ENCODE data around the gene DHRS3.
"Not testable (repeated sequence)": the region's sequence is repeated elsewhere in the genome, so short reads cannot be mapped to it uniquely, and the experiment has no call there.

The DHRS3 gene

GRCh38 chr1:12654004-12654567, 36.1 kb upstream of the DHRS3 start:
- no peak overlapping the region for H3K4me3 ChIP-seq (ENCODE audit: low read length)
- no peak overlapping the region for H3K9ac ChIP-seq (ENCODE audit: low read length)
- H3K36me3 ChIP-seq (ENCODE audit: control insufficient read depth, insufficient read depth, low read length, severe bottlenecking) = no peaks in the 10 kb centered on the region
- peak; percentile 33 for DNase-seq (ENCODE audit: low read depth)
- peaks cover 10% of the 10 kb centered on the region for H3K27me3 ChIP-seq (replicated peaks; ENCODE audit: control insufficient read depth, insufficient read depth, low read length)
- peaks cover 2% of the 10 kb centered on the region for H3K4me1 ChIP-seq (ENCODE audit: control insufficient read depth, insufficient read depth, low read length)
- H3K9me3 ChIP-seq (ENCODE audit: control insufficient read depth, low read length) = no peaks in the 10 kb centered on the region

- H3K9me3 ChIP-seq (ENCODE audit: control insufficient read depth, low read length) = no peaks in the 10 kb centered on the region
- H3K4me3 ChIP-seq (ENCODE audit: low read length) = no peak overlapping the region
- no peaks in the 10 kb centered on the region for H3K36me3 ChIP-seq (ENCODE audit: control insufficient read depth, insufficient read depth, low read length, severe bottlenecking)
- peak; percentile 79 for DNase-seq (ENCODE audit: low read depth)
- H3K27me3 ChIP-seq (replicated peaks; ENCODE audit: control insufficient read depth, insufficient read depth, low read length) = peaks cover 29% of the 10 kb centered on the region
- H3K9ac ChIP-seq (ENCODE audit: low read length) = no peak overlapping the region
- peaks cover 2% of the 10 kb centered on the region for H3K4me1 ChIP-seq (ENCODE audit: control insufficient read depth, insufficient read depth, low read length)
These were observed 32.0 kb upstream of the DHRS3 start for GRCh38 chr1:12649971-12650421.

GRCh38 chr1:12648741-12649140, 30.7 kb upstream of the DHRS3 start:
- Histone ChIP-seq H3K4me1 (ENCODE audit: control insufficient read depth, insufficient read depth, low read length) (peaks cover 2% of the 10 kb centered on the region), H3K36me3 (ENCODE audit: control insufficient read depth, insufficient read depth, low read length, severe bottlenecking) (no peaks in the 10 kb centered on the region), H3K27me3 (replicated peaks; ENCODE audit: control insufficient read depth, insufficient read depth, low read length) (peaks cover 40% of the 10 kb centered on the region), H3K4me3 (ENCODE audit: low read length) (no peak overlapping the region), H3K9me3 (ENCODE audit: control insufficient read depth, low read length) (no peaks in the 10 kb centered on the region), H3K9ac (ENCODE audit: low read length) (no peak overlapping the region)
- no peak for DNase-seq (ENCODE audit: low read depth)

GRCh38 chr1:12645401-12645800, 27.4 kb upstream of the DHRS3 start:
- peaks cover 11% of the 10 kb centered on the region for H3K9me3 ChIP-seq (ENCODE audit: control insufficient read depth, low read length)
- peaks cover 36% of the 10 kb centered on the region for H3K27me3 ChIP-seq (replicated peaks; ENCODE audit: control insufficient read depth, insufficient read depth, low read length)
- DNase-seq (ENCODE audit: low read depth); H3K36me3 ChIP-seq (ENCODE audit: control insufficient read depth, insufficient read depth, low read length, severe bottlenecking); H3K4me1 ChIP-seq (ENCODE audit: control insufficient read depth, insufficient read depth, low read length); H3K4me3 ChIP-seq (ENCODE audit: low read length); H3K9ac ChIP-seq (ENCODE audit: low read length): not testable (repeated sequence)

GRCh38 chr1:12644829-12645228, 26.8 kb upstream of the DHRS3 start:
- no peaks in the 10 kb centered on the region for H3K36me3 ChIP-seq (ENCODE audit: control insufficient read depth, insufficient read depth, low read length, severe bottlenecking)

GRCh38 chr1:12644237-12644636, 26.2 kb upstream of the DHRS3 start:
- H3K27me3 ChIP-seq (replicated peaks; ENCODE audit: control insufficient read depth, insufficient read depth, low read length) = peaks cover 36% of the 10 kb centered on the region
- no peaks in the 10 kb centered on the region for H3K36me3 ChIP-seq (ENCODE audit: control insufficient read depth, insufficient read depth, low read length, severe bottlenecking)
- no peak overlapping the region for H3K9ac ChIP-seq (ENCODE audit: low read length)
- peaks cover 22% of the 10 kb centered on the region for H3K9me3 ChIP-seq (ENCODE audit: control insufficient read depth, low read length)
- no peak for DNase-seq (ENCODE audit: low read depth)
- no peak overlapping the region for H3K4me3 ChIP-seq (ENCODE audit: low read length)
- H3K4me1 ChIP-seq (ENCODE audit: control insufficient read depth, insufficient read depth, low read length) = no peaks in the 10 kb centered on the region

More at GRCh38 chr1:12644829-12645228, 26.8 kb upstream of the DHRS3 start:
- H3K4me3 ChIP-seq (ENCODE audit: low read length) = no peak overlapping the region
- no peak for DNase-seq (ENCODE audit: low read depth)
- no peaks in the 10 kb centered on the region for H3K4me1 ChIP-seq (ENCODE audit: control insufficient read depth, insufficient read depth, low read length)
- peaks cover 17% of the 10 kb centered on the region for H3K9me3 ChIP-seq (ENCODE audit: control insufficient read depth, low read length)
- peaks cover 36% of the 10 kb centered on the region for H3K27me3 ChIP-seq (replicated peaks; ENCODE audit: control insufficient read depth, insufficient read depth, low read length)
- H3K9ac ChIP-seq (ENCODE audit: low read length) = no peak overlapping the region

GRCh38 chr1:12643785-12644184, 25.8 kb upstream of the DHRS3 start, which contains the start of gene AADACL4:
TSS of gene AADACL4 (plus strand) at chr1:12644085. CDS start at chr1:12644547, 462 bp downstream.
- H3K27me3 ChIP-seq (replicated peaks; ENCODE audit: control insufficient read depth, insufficient read depth, low read length) = peaks cover 33% of the 10 kb centered on the region
- no peak within 1 kb of the TSS for H3K9ac ChIP-seq (ENCODE audit: low read length)
- H3K4me1 ChIP-seq (ENCODE audit: control insufficient read depth, insufficient read depth, low read length) = no peaks in the 10 kb centered on the region
- H3K36me3 ChIP-seq (ENCODE audit: control insufficient read depth, insufficient read depth, low read length, severe bottlenecking) = no peaks in the 10 kb centered on the region
- H3K9me3 ChIP-seq (ENCODE audit: control insufficient read depth, low read length) = peaks cover 26% of the 10 kb centered on the region
- H3K4me3 ChIP-seq (ENCODE audit: low read length) = no peak within 1 kb of the TSS
- DNase-seq (ENCODE audit: low read depth) = no peak

- H3K4me1 ChIP-seq (ENCODE audit: control insufficient read depth, insufficient read depth, low read length) = peaks cover 2% of the 10 kb centered on the region
- H3K9ac ChIP-seq (ENCODE audit: low read length) = no peak overlapping the region
- peaks cover 33% of the 10 kb centered on the region for H3K27me3 ChIP-seq (replicated peaks; ENCODE audit: control insufficient read depth, insufficient read depth, low read length)
- no peak overlapping the region for H3K4me3 ChIP-seq (ENCODE audit: low read length)
- no peak for DNase-seq (ENCODE audit: low read depth)
- no peaks in the 10 kb centered on the region for H3K36me3 ChIP-seq (ENCODE audit: control insufficient read depth, insufficient read depth, low read length, severe bottlenecking)
- H3K9me3 ChIP-seq (ENCODE audit: control insufficient read depth, low read length) = peaks cover 33% of the 10 kb centered on the region
These were observed 25.1 kb upstream of the DHRS3 start for GRCh38 chr1:12643079-12643478.

- Histone ChIP-seq H3K9me3 (ENCODE audit: control insufficient read depth, low read length) (peaks cover 36% of the 10 kb centered on the region), H3K4me3 (ENCODE audit: low read length) (no peak overlapping the region), H3K9ac (ENCODE audit: low read length) (no peak overlapping the region), H3K36me3 (ENCODE audit: control insufficient read depth, insufficient read depth, low read length, severe bottlenecking) (no peaks in the 10 kb centered on the region), H3K27me3 (replicated peaks; ENCODE audit: control insufficient read depth, insufficient read depth, low read length) (peaks cover 21% of the 10 kb centered on the region), H3K4me1 (ENCODE audit: control insufficient read depth, insufficient read depth, low read length) (peaks cover 13% of the 10 kb centered on the region)
- no peak for DNase-seq (ENCODE audit: low read depth)
These were observed 22.9 kb upstream of the DHRS3 start for GRCh38 chr1:12640958-12641272.

- Histone ChIP-seq H3K36me3 (ENCODE audit: control insufficient read depth, insufficient read depth, low read length, severe bottlenecking) (no peaks in the 10 kb centered on the region), H3K9ac (ENCODE audit: low read length) (no peak overlapping the region), H3K9me3 (ENCODE audit: control insufficient read depth, low read length) (peaks cover 36% of the 10 kb centered on the region), H3K4me1 (ENCODE audit: control insufficient read depth, insufficient read depth, low read length) (peaks cover 13% of the 10 kb centered on the region), H3K4me3 (ENCODE audit: low read length) (no peak overlapping the region), H3K27me3 (replicated peaks; ENCODE audit: control insufficient read depth, insufficient read depth, low read length) (peaks cover 16% of the 10 kb centered on the region)
- no peak for DNase-seq (ENCODE audit: low read depth)
These were observed 22.4 kb upstream of the DHRS3 start for GRCh38 chr1:12640237-12640957.

- H3K9ac ChIP-seq (ENCODE audit: low read length) = no peak overlapping the region
- H3K27me3 ChIP-seq (replicated peaks; ENCODE audit: control insufficient read depth, insufficient read depth, low read length) = no peaks in the 10 kb centered on the region
- no peak for DNase-seq (ENCODE audit: low read depth)
- H3K4me3 ChIP-seq (ENCODE audit: low read length) = no peak overlapping the region
- peaks cover 36% of the 10 kb centered on the region for H3K9me3 ChIP-seq (ENCODE audit: control insufficient read depth, low read length)
- H3K4me1 ChIP-seq (ENCODE audit: control insufficient read depth, insufficient read depth, low read length) = peaks cover 13% of the 10 kb centered on the region
- H3K36me3 ChIP-seq (ENCODE audit: control insufficient read depth, insufficient read depth, low read length, severe bottlenecking) = no peaks in the 10 kb centered on the region
These were observed 19.7 kb upstream of the DHRS3 start for GRCh38 chr1:12637693-12638092.
